Measurements from ENCODE around the gene NAALADL2.

Gene NAALADL2

GRCh38 chr3:175564363-175564762 is 705.2 kb downstream of the NAALADL2 start:
- H3K4me3 ChIP-seq (ENCODE audit: control insufficient read depth, low read depth, low read length) = no peak overlapping the region
- no peak for DNase-seq (ENCODE audit: low read depth)
- TF ChIP-seq CTCF (conservative IDR thresholded peaks at IDR 0.05; ENCODE audit: control insufficient read depth, insufficient read depth, low read depth, low read length) = no peak

- no peak overlapping the region for H3K4me3 ChIP-seq (ENCODE audit: control insufficient read depth, low read depth, low read length)
- TF ChIP-seq CTCF (conservative IDR thresholded peaks at IDR 0.05; ENCODE audit: control insufficient read depth, insufficient read depth, low read depth, low read length) = no peak
- DNase-seq (ENCODE audit: low read depth) = no peak
These were observed 712.0 kb downstream of the NAALADL2 start for GRCh38 chr3:175571096-175571495.

GRCh38 chr3:175573226-175573625 is 714.1 kb downstream of the NAALADL2 start:
- no peak overlapping the region for H3K4me3 ChIP-seq (ENCODE audit: control insufficient read depth, low read depth, low read length)
- no peak for DNase-seq (ENCODE audit: low read depth)
- no peak for TF ChIP-seq CTCF (conservative IDR thresholded peaks at IDR 0.05; ENCODE audit: control insufficient read depth, insufficient read depth, low read depth, low read length)

- no peak overlapping the region for H3K4me3 ChIP-seq (ENCODE audit: control insufficient read depth, low read depth, low read length)
- TF ChIP-seq CTCF (conservative IDR thresholded peaks at IDR 0.05; ENCODE audit: control insufficient read depth, insufficient read depth, low read depth, low read length) = no peak
- DNase-seq (ENCODE audit: low read depth) = no peak
These were observed 721.2 kb downstream of the NAALADL2 start for GRCh38 chr3:175580318-175580717.

- no peak for TF ChIP-seq CTCF (conservative IDR thresholded peaks at IDR 0.05; ENCODE audit: control insufficient read depth, insufficient read depth, low read depth, low read length)
- peak; percentile 73 for DNase-seq (ENCODE audit: low read depth)
- no peak overlapping the region for H3K4me3 ChIP-seq (ENCODE audit: control insufficient read depth, low read depth, low read length)
These were observed 726.8 kb downstream of the NAALADL2 start for GRCh38 chr3:175585898-175586297.

GRCh38 chr3:175590745-175591144 is 731.6 kb downstream of the NAALADL2 start:
- no peak overlapping the region for H3K4me3 ChIP-seq (ENCODE audit: control insufficient read depth, low read depth, low read length)
- no peak for DNase-seq (ENCODE audit: low read depth)
- no peak for TF ChIP-seq CTCF (conservative IDR thresholded peaks at IDR 0.05; ENCODE audit: control insufficient read depth, insufficient read depth, low read depth, low read length)

- H3K4me3 ChIP-seq (ENCODE audit: control insufficient read depth, low read depth, low read length) = no peak overlapping the region
- DNase-seq (ENCODE audit: low read depth) = no peak
- no peak for TF ChIP-seq CTCF (conservative IDR thresholded peaks at IDR 0.05; ENCODE audit: control insufficient read depth, insufficient read depth, low read depth, low read length)
These were observed 732.2 kb downstream of the NAALADL2 start for GRCh38 chr3:175591375-175591774.

Measured in fibroblast of mammary gland (primary cell).